Hepatocyte (in vitro differentiated cells): ENCODE data around the gene CCDC142. TPM values are rescaled to one million over a fixed set of nuclear protein-coding genes. Genes with fewer than 3 reads are reported as not detected.

ENCODE experiments used
- DNase-seq: peaks from one replicate; pipeline ENCODE4 v3.0.0-alpha.2; 2016; ENCODE audit warnings: low spot score
- H2AFZ ChIP-seq: fragments of 200-600 bp; sonication (generic); 2 replicates; pipeline ENCODE4 v1.6.0; 2016; ENCODE audit warnings: antibody characterized with exemption, mild to moderate bottlenecking
- H3K27ac ChIP-seq: fragments of 200-600 bp; sonication (generic); 2 replicates; pipeline ENCODE4 v1.5.1; 2016; ENCODE audit warnings: mild to moderate bottlenecking
- H3K27me3 ChIP-seq: fragments of 200-600 bp; sonication (generic); 2 replicates; pipeline ENCODE4 v1.6.1; 2016
- H3K36me3 ChIP-seq: fragments of 200-600 bp; sonication (generic); replicated peaks from 2 replicates; pipeline ENCODE4 v1.5.1; 2016; ENCODE audit warnings: low read depth; ENCODE audit not compliant: insufficient read depth
- H3K4me1 ChIP-seq: fragments of 200-600 bp; sonication (generic); 2 replicates; pipeline ENCODE4 v1.5.1; 2016; ENCODE audit warnings: mild to moderate bottlenecking, moderate library complexity; ENCODE audit not compliant: insufficient read depth
- H3K4me2 ChIP-seq: fragments of 200-600 bp; sonication (generic); 2 replicates; pipeline ENCODE4 v1.6.0; 2016
- H3K4me3 ChIP-seq: fragments of 200-600 bp; sonication (generic); 2 replicates; pipeline ENCODE4 v1.5.1; 2016; ENCODE audit warnings: mild to moderate bottlenecking
- H3K79me2 ChIP-seq: fragments of 200-600 bp; sonication (generic); 2 replicates; pipeline ENCODE4 v1.6.0; 2017; ENCODE audit warnings: mild to moderate bottlenecking
- H3K9me2 ChIP-seq: fragments of 200-600 bp; sonication (generic); replicated peaks from 2 replicates; pipeline ENCODE4 v1.6.0; 2017; ENCODE audit warnings: mild to moderate bottlenecking; ENCODE audit not compliant: insufficient read depth
- H3K9me3 ChIP-seq: fragments of 200-600 bp; sonication (generic); 2 replicates; pipeline ENCODE4 v1.5.1; 2016; ENCODE audit warnings: low read depth, mild to moderate bottlenecking
- H4K20me1 ChIP-seq: fragments of 200-600 bp; sonication (generic); 2 replicates; pipeline ENCODE4 v1.6.0; 2016; ENCODE audit warnings: mild to moderate bottlenecking; ENCODE audit not compliant: insufficient read depth, poor library complexity, severe bottlenecking
- EZH2 ChIP-seq: fragments of 200-600 bp; sonication (generic); IDR thresholded peaks from 2 replicates; pipeline ENCODE4 v1.6.1; 2016; ENCODE audit warnings: antibody characterized with exemption, mild to moderate bottlenecking, borderline replicate concordance
- EZH2phosphoT487 ChIP-seq: fragments of 200-600 bp; sonication (generic); IDR thresholded peaks from one replicate; pipeline ENCODE4 v1.6.1; 2018; ENCODE audit warnings: antibody characterized with exemption, mild to moderate bottlenecking, low read depth, moderate library complexity; ENCODE audit not compliant: unreplicated experiment, severe bottlenecking
- WGBS: methylation state at CpG from one replicate; pipeline ENCODE4 v1.1.6; 2016; ENCODE audit warnings: low lambda C conversion rate; ENCODE audit errors: missing lambda C conversion rate; 5-methylcytosine and 5-hydroxymethylcytosine counted together
- polyA plus RNA-seq: library from polyadenylated mRNA; unstranded; fragments of >200 nt; fragmentation: Nextera tagmentation; extraction: Ambion mirVana; gene quantifications from 2 replicates; pipeline ENCODE4 v1.2.1, GENCODE V29; 2016
- total RNA-seq: library from RNA; depleted of rRNA; stranded (reverse); fragments of >200 nt; gene quantifications from 2 replicates; pipeline ENCODE4 v1.2.3, GENCODE V29; 2014
- TF ChIP-seq, protein P1 (sequence below): fragments of 200-600 bp; sonication (generic); IDR thresholded peaks from 2 replicates; pipeline ENCODE4 v1.5.1; 2016; ENCODE audit warnings: antibody characterized with exemption, mild to moderate bottlenecking; ENCODE audit not compliant: poor library complexity

Gene CCDC142
- total and polyA plus RNA-seq, 2 experiments from 2014 or later: 11.6 to 16.6 TPM

- TF ChIP-seq EZH2phosphoT487: no peak
- DNase-seq: no peak
- peaks cover 16% of the 10 kb centered on the region for H3K4me1 ChIP-seq
- no peaks in the 10 kb centered on the region for H3K27me3 ChIP-seq
- no peak overlapping the region for H3K4me3 ChIP-seq
- no peak overlapping the region for H3K4me2 ChIP-seq
- H3K27ac ChIP-seq: no peak overlapping the region
- H4K20me1 ChIP-seq: peaks cover 46% of the 10 kb centered on the region
- WGBS: 83% methylated on average over 6 of the region's 6 CpGs
- H3K9me2 ChIP-seq: no peaks in the 10 kb centered on the region
- H3K9me3 ChIP-seq: no peaks in the 10 kb centered on the region
- no peaks in the 10 kb centered on the region for H3K36me3 ChIP-seq
- no peak overlapping the region for H2AFZ ChIP-seq
- H3K79me2 ChIP-seq: peaks cover 77% of the 10 kb centered on the region
Measured at GRCh38 chr2:74436848-74437695, 45.7 kb downstream of the CCDC142 start.

- Histone ChIP-seq H3K4me1 (peaks cover 16% of the 10 kb centered on the region), H3K27ac (no peak overlapping the region), H2AFZ (no peak overlapping the region), H3K4me2 (no peak overlapping the region), H3K36me3 (no peaks in the 10 kb centered on the region), H3K9me2 (no peaks in the 10 kb centered on the region), H3K79me2 (peaks cover 80% of the 10 kb centered on the region), H3K9me3 (no peaks in the 10 kb centered on the region), H4K20me1 (peaks cover 46% of the 10 kb centered on the region), H3K4me3 (no peak overlapping the region), H3K27me3 (no peaks in the 10 kb centered on the region)
- DNase-seq: no peak
- no peak for TF ChIP-seq EZH2
- TF ChIP-seq EZH2phosphoT487: no peak
- TF ChIP-seq, protein P1, sequence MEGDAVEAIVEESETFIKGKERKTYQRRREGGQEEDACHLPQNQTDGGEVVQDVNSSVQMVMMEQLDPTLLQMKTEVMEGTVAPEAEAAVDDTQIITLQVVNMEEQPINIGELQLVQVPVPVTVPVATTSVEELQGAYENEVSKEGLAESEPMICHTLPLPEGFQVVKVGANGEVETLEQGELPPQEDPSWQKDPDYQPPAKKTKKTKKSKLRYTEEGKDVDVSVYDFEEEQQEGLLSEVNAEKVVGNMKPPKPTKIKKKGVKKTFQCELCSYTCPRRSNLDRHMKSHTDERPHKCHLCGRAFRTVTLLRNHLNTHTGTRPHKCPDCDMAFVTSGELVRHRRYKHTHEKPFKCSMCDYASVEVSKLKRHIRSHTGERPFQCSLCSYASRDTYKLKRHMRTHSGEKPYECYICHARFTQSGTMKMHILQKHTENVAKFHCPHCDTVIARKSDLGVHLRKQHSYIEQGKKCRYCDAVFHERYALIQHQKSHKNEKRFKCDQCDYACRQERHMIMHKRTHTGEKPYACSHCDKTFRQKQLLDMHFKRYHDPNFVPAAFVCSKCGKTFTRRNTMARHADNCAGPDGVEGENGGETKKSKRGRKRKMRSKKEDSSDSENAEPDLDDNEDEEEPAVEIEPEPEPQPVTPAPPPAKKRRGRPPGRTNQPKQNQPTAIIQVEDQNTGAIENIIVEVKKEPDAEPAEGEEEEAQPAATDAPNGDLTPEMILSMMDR: no peak
- WGBS: 98% methylated on average over 43 of the region's 43 CpGs
Measured at GRCh38 chr2:74436111-74436805, 46.5 kb downstream of the CCDC142 start.

GRCh38 chr2:74430502-74430901, 52.3 kb downstream of the CCDC142 start:
- Histone ChIP-seq H3K27ac (peak overlapping the region; percentile 69), H3K79me2 (peaks cover 37% of the 10 kb centered on the region), H3K36me3 (no peaks in the 10 kb centered on the region), H2AFZ (no peak overlapping the region), H3K4me2 (no peak overlapping the region), H3K4me3 (no peak overlapping the region), H3K27me3 (no peaks in the 10 kb centered on the region), H3K9me3 (no peaks in the 10 kb centered on the region), H4K20me1 (peaks cover 14% of the 10 kb centered on the region), H3K9me2 (no peaks in the 10 kb centered on the region), H3K4me1 (peaks cover 16% of the 10 kb centered on the region)
- TF ChIP-seq EZH2: no peak
- no peak for TF ChIP-seq EZH2phosphoT487
- TF ChIP-seq, protein P1: no peak
- no peak for DNase-seq
- 94% methylated on average over 11 of the region's 11 CpGs for WGBS
